ENCODE results near the gene MSH5. TPM values are rescaled to one million over a fixed set of nuclear protein-coding genes. Genes with fewer than 3 reads are reported as not detected.

The MSH5 gene
- total and polyA plus RNA-seq, 2 donors: 8.4 to 15.2 TPM

GRCh38 chr6:31762356-31762755, 22.6 kb downstream of the MSH5 start, which contains the start of gene SAPCD1:
Gene SAPCD1 (plus strand): TSS chr6:31762656. CDS start chr6:31763055, 399 bp downstream.
- Histone ChIP-seq H3K27me3 (ENCODE audit: control insufficient read depth in 2 of 2, insufficient read depth in 1 of 2, low read length in 1 of 2) (peaks cover 0 to 15% of the 10 kb centered on the region in 2 donors), H3K4me1 (ENCODE audit: control insufficient read depth in 2 of 2, insufficient read depth in 2 of 2, low read length in 2 of 2) (peaks cover 0 to 12% of the 10 kb centered on the region in 2 donors), H3K27ac (ENCODE audit: low read depth in 1 of 2, low read length in 1 of 2) (no peak within 1 kb of the TSS), H3K36me3 (ENCODE audit: control insufficient read depth in 2 of 2, insufficient read depth in 2 of 2, low read length in 1 of 2) (peaks cover 25 to 52% of the 10 kb centered on the region in 2 donors), H3K4me3 (ENCODE audit: low read length in 2 of 2) (no peak within 1 kb of the TSS), H3K9me3 (ENCODE audit: control insufficient read depth in 2 of 2, insufficient read depth in 1 of 2, low read length in 1 of 2) (no peaks in the 10 kb centered on the region)
- WGBS: 92% methylated on average over 4 of the region's 4 CpGs
- no peak for DNase-seq (ENCODE audit: low read depth in 6 of 9, low spot score in 9 of 9)

- no peak overlapping the region for H3K27ac ChIP-seq (ENCODE audit: low read depth in 1 of 2, low read length in 1 of 2)
- H3K4me3 ChIP-seq (ENCODE audit: low read length in 2 of 2): no peak overlapping the region
- H3K36me3 ChIP-seq (ENCODE audit: control insufficient read depth in 2 of 2, insufficient read depth in 2 of 2, low read length in 1 of 2): peaks cover 25 to 52% of the 10 kb centered on the region in 2 donors
- 95% methylated on average over 8 of the region's 8 CpGs for WGBS
- H3K9me3 ChIP-seq (ENCODE audit: control insufficient read depth in 2 of 2, insufficient read depth in 1 of 2, low read length in 1 of 2): no peaks in the 10 kb centered on the region
- DNase-seq (ENCODE audit: low read depth in 6 of 9, low spot score in 9 of 9): no peak
- peaks cover 0 to 17% of the 10 kb centered on the region in 2 donors for H3K27me3 ChIP-seq (ENCODE audit: control insufficient read depth in 2 of 2, insufficient read depth in 1 of 2, low read length in 1 of 2)
- peaks cover 0 to 12% of the 10 kb centered on the region in 2 donors for H3K4me1 ChIP-seq (ENCODE audit: control insufficient read depth in 2 of 2, insufficient read depth in 2 of 2, low read length in 2 of 2)
These were observed 23.2 kb downstream of the MSH5 start for GRCh38 chr6:31762878-31763618.

- peaks cover 0 to 17% of the 10 kb centered on the region in 2 donors for H3K27me3 ChIP-seq (ENCODE audit: control insufficient read depth in 2 of 2, insufficient read depth in 1 of 2, low read length in 1 of 2)
- no peaks in the 10 kb centered on the region for H3K9me3 ChIP-seq (ENCODE audit: control insufficient read depth in 2 of 2, insufficient read depth in 1 of 2, low read length in 1 of 2)
- H3K4me3 ChIP-seq (ENCODE audit: low read length in 2 of 2): no peak overlapping the region
- 96% methylated on average over 1 of the region's 1 CpG for WGBS
- H3K4me1 ChIP-seq (ENCODE audit: control insufficient read depth in 2 of 2, insufficient read depth in 2 of 2, low read length in 2 of 2): peaks cover 0 to 12% of the 10 kb centered on the region in 2 donors
- peaks cover 20 to 48% of the 10 kb centered on the region in 2 donors for H3K36me3 ChIP-seq (ENCODE audit: control insufficient read depth in 2 of 2, insufficient read depth in 2 of 2, low read length in 1 of 2)
- no peak for DNase-seq (ENCODE audit: low read depth in 6 of 9, low spot score in 9 of 9)
- no peak overlapping the region for H3K27ac ChIP-seq (ENCODE audit: low read depth in 1 of 2, low read length in 1 of 2)
These were observed 23.8 kb downstream of the MSH5 start for GRCh38 chr6:31763619-31763940.

GRCh38 chr6:31764198-31764597, 24.4 kb downstream of the MSH5 start:
- H3K9me3 ChIP-seq (ENCODE audit: control insufficient read depth in 2 of 2, insufficient read depth in 1 of 2, low read length in 1 of 2): no peaks in the 10 kb centered on the region
- no peak for DNase-seq (ENCODE audit: low read depth in 6 of 9, low spot score in 9 of 9)
- peaks cover 20 to 42% of the 10 kb centered on the region in 2 donors for H3K36me3 ChIP-seq (ENCODE audit: control insufficient read depth in 2 of 2, insufficient read depth in 2 of 2, low read length in 1 of 2)
- H3K4me3 ChIP-seq (ENCODE audit: low read length in 2 of 2): no peak overlapping the region
- WGBS: 94% methylated on average over 4 of the region's 4 CpGs
- H3K27ac ChIP-seq (ENCODE audit: low read depth in 1 of 2, low read length in 1 of 2): no peak overlapping the region
- peaks cover 0 to 8% of the 10 kb centered on the region in 2 donors for H3K4me1 ChIP-seq (ENCODE audit: control insufficient read depth in 2 of 2, insufficient read depth in 2 of 2, low read length in 2 of 2)
- peaks cover 0 to 17% of the 10 kb centered on the region in 2 donors for H3K27me3 ChIP-seq (ENCODE audit: control insufficient read depth in 2 of 2, insufficient read depth in 1 of 2, low read length in 1 of 2)

- no peak overlapping the region for H3K27ac ChIP-seq (ENCODE audit: low read depth in 1 of 2, low read length in 1 of 2)
- H3K9me3 ChIP-seq (ENCODE audit: control insufficient read depth in 2 of 2, insufficient read depth in 1 of 2, low read length in 1 of 2): no peaks in the 10 kb centered on the region
- H3K36me3 ChIP-seq (ENCODE audit: control insufficient read depth in 2 of 2, insufficient read depth in 2 of 2, low read length in 1 of 2): peaks cover 14 to 28% of the 10 kb centered on the region in 2 donors
- WGBS: 93% methylated on average over 9 of the region's 9 CpGs
- peaks cover 0 to 17% of the 10 kb centered on the region in 2 donors for H3K27me3 ChIP-seq (ENCODE audit: control insufficient read depth in 2 of 2, insufficient read depth in 1 of 2, low read length in 1 of 2)
- H3K4me3 ChIP-seq (ENCODE audit: low read length in 2 of 2): no peak overlapping the region
- peaks cover 0 to 3% of the 10 kb centered on the region in 2 donors for H3K4me1 ChIP-seq (ENCODE audit: control insufficient read depth in 2 of 2, insufficient read depth in 2 of 2, low read length in 2 of 2)
- no peak for DNase-seq (ENCODE audit: low read depth in 6 of 9, low spot score in 9 of 9)
These were observed 25.7 kb downstream of the MSH5 start for GRCh38 chr6:31765559-31765909.

GRCh38 chr6:31765910-31766794, 26.3 kb downstream of the MSH5 start:
- 80% methylated on average over 42 of the region's 42 CpGs for WGBS
- no peak overlapping the region for H3K27ac ChIP-seq (ENCODE audit: low read depth in 1 of 2, low read length in 1 of 2)
- H3K4me1 ChIP-seq (ENCODE audit: control insufficient read depth in 2 of 2, insufficient read depth in 2 of 2, low read length in 2 of 2): peaks cover 0 to 4% of the 10 kb centered on the region in 2 donors
- no peak for DNase-seq (ENCODE audit: low read depth in 6 of 9, low spot score in 9 of 9)
- H3K4me3 ChIP-seq (ENCODE audit: low read length in 2 of 2): no peak overlapping the region
- H3K36me3 ChIP-seq (ENCODE audit: control insufficient read depth in 2 of 2, insufficient read depth in 2 of 2, low read length in 1 of 2): peaks cover 9 to 23% of the 10 kb centered on the region in 2 donors
- H3K9me3 ChIP-seq (ENCODE audit: control insufficient read depth in 2 of 2, insufficient read depth in 1 of 2, low read length in 1 of 2): no peaks in the 10 kb centered on the region
- H3K27me3 ChIP-seq (ENCODE audit: control insufficient read depth in 2 of 2, insufficient read depth in 1 of 2, low read length in 1 of 2): peaks cover 0 to 17% of the 10 kb centered on the region in 2 donors

- WGBS: 97% methylated on average over 6 of the region's 6 CpGs
- H3K4me1 ChIP-seq (ENCODE audit: control insufficient read depth in 2 of 2, insufficient read depth in 2 of 2, low read length in 2 of 2): peaks cover 0 to 10% of the 10 kb centered on the region in 2 donors
- H3K27me3 ChIP-seq (ENCODE audit: control insufficient read depth in 2 of 2, insufficient read depth in 1 of 2, low read length in 1 of 2): peaks cover 0 to 17% of the 10 kb centered on the region in 2 donors
- no peak overlapping the region for H3K27ac ChIP-seq (ENCODE audit: low read depth in 1 of 2, low read length in 1 of 2)
- peaks cover 0 to 2% of the 10 kb centered on the region in 2 donors for H3K9me3 ChIP-seq (ENCODE audit: control insufficient read depth in 2 of 2, insufficient read depth in 1 of 2, low read length in 1 of 2)
- no peak overlapping the region for H3K4me3 ChIP-seq (ENCODE audit: low read length in 2 of 2)
- no peak for DNase-seq (ENCODE audit: low read depth in 6 of 9, low spot score in 9 of 9)
- peaks cover 0 to 14% of the 10 kb centered on the region in 2 donors for H3K36me3 ChIP-seq (ENCODE audit: control insufficient read depth in 2 of 2, insufficient read depth in 2 of 2, low read length in 1 of 2)
These were observed 27.4 kb downstream of the MSH5 start for GRCh38 chr6:31767096-31767645.

- Histone ChIP-seq H3K4me3 (ENCODE audit: low read length in 2 of 2) (no peak overlapping the region), H3K27me3 (ENCODE audit: control insufficient read depth in 2 of 2, insufficient read depth in 1 of 2, low read length in 1 of 2) (peaks cover 0 to 17% of the 10 kb centered on the region in 2 donors), H3K4me1 (ENCODE audit: control insufficient read depth in 2 of 2, insufficient read depth in 2 of 2, low read length in 2 of 2) (peaks cover 6 to 21% of the 10 kb centered on the region in 2 donors), H3K27ac (ENCODE audit: low read depth in 1 of 2, low read length in 1 of 2) (no peak overlapping the region), H3K9me3 (ENCODE audit: control insufficient read depth in 2 of 2, insufficient read depth in 1 of 2, low read length in 1 of 2) (peaks cover 0 to 5% of the 10 kb centered on the region in 2 donors), H3K36me3 (ENCODE audit: control insufficient read depth in 2 of 2, insufficient read depth in 2 of 2, low read length in 1 of 2) (peaks cover 0 to under 1% of the 10 kb centered on the region in 2 donors)
- DNase-seq (ENCODE audit: low read depth in 6 of 9, low spot score in 9 of 9): no peak
- 97% methylated on average over 18 of the region's 18 CpGs for WGBS
These were observed 28.8 kb downstream of the MSH5 start for GRCh38 chr6:31768363-31769257.

Measured in thymus (tissue), 11 donors.